Endothelial cell of umbilical vein (primary cell): ENCODE data around the gene MVB12B. TPM values are rescaled to one million over a fixed set of nuclear protein-coding genes. Genes with fewer than 3 reads are reported as not detected.

Experiments
- BruUV-seq: library from RNA; stranded (reverse); fragments of 400-500 nt; replicated peaks from 2 replicates; lab custom pipeline; 2021; lab: Mats Ljungman, UMichigan
- CTCF ChIA-PET: fragments of 300-600, 350-600 bp; sonication (Branson Sonifier 250); formaldehyde crosslinking; loops from one replicate; lab custom pipeline; 2021; ENCODE audit warnings: antibody characterized with exemption, inconsistent platforms; lab: Charles Lee
- POLR2A ChIA-PET: fragments of 300-600, 350-600 bp; sonication (Branson Sonifier 250); formaldehyde crosslinking; loops from one replicate; lab custom pipeline; 2021; ENCODE audit warnings: antibody characterized with exemption, inconsistent platforms; lab: Charles Lee
- DNase-seq: peaks from one replicate; pipeline ENCODE4 v3.0.0-alpha.2; 2011; ENCODE audit warnings: low read depth, low spot score
- FAIRE-seq: peaks from 2 replicates; lab custom pipeline; 2011; peaks lifted over from hg19 to GRCh38; lab: Jason Lieb, UNC
- H2AFZ ChIP-seq: 2 replicates; pipeline ENCODE4 v1.6.0; 2012; ENCODE audit warnings: low read depth, low read length, control low read depth, inconsistent platforms
- H3K27ac ChIP-seq: 2 replicates; pipeline ENCODE4 v1.5.1; 2011; ENCODE audit warnings: low read depth, mild to moderate bottlenecking, control low read depth, low read length, moderate library complexity; ENCODE audit not compliant: insufficient read depth
- H3K27me3 ChIP-seq, 2 experiments: 2 replicates each; pipeline versions ENCODE4 v1.6.0 to v1.6.1; 2011; ENCODE audit warnings: low read length in 2 of 2, mixed read lengths in 1 of 2; ENCODE audit not compliant: control insufficient read depth in 2 of 2, insufficient read depth in 2 of 2
- H3K36me3 ChIP-seq, 2 experiments: 2 replicates in 1 of 2; 3 replicates in 1 of 2; pipeline ENCODE4 v1.5.1; 2011; ENCODE audit warnings: low read length in 2 of 2, mild to moderate bottlenecking in 1 of 2, moderate library complexity in 1 of 2; ENCODE audit not compliant: control insufficient read depth in 2 of 2, insufficient read depth in 2 of 2; ENCODE audit errors: extremely low read depth in 1 of 2
- H3K4me1 ChIP-seq: 3 replicates; pipeline ENCODE4 v1.5.1; 2011; ENCODE audit warnings: mild to moderate bottlenecking, low read length; ENCODE audit not compliant: control insufficient read depth, insufficient read depth; ENCODE audit errors: extremely low read depth
- H3K4me2 ChIP-seq: 2 replicates; pipeline ENCODE4 v1.6.1; 2011; ENCODE audit warnings: low read length, control low read depth, mixed read lengths; ENCODE audit not compliant: insufficient read depth
- H3K4me3 ChIP-seq, 3 experiments: fragments of 200-600 bp in 1 of 3; sonication (generic), shearing (Covaris generic) in 1 of 3; replicated peaks in 1 of 3; 2 replicates each; pipeline ENCODE4 v1.5.1; 2011 to 2016; ENCODE audit warnings: control low read depth in 3 of 3, low read length in 3 of 3, mild to moderate bottlenecking in 2 of 3, inconsistent platforms in 1 of 3, low read depth in 1 of 3, moderate library complexity in 1 of 3; ENCODE audit not compliant: insufficient read depth in 1 of 3
- H3K79me2 ChIP-seq: 2 replicates; pipeline ENCODE4 v1.6.0; 2012; ENCODE audit warnings: low read length, inconsistent platforms; ENCODE audit not compliant: control insufficient read depth, insufficient read depth
- H3K9ac ChIP-seq: replicated peaks from 2 replicates; pipeline ENCODE3; 2011; ENCODE audit warnings: low read length, control low read depth; ENCODE audit not compliant: insufficient read depth; ENCODE audit errors: extremely low read depth
- H3K9me1 ChIP-seq: replicated peaks from 3 replicates; pipeline ENCODE4 v1.6.0; 2011; ENCODE audit warnings: mild to moderate bottlenecking, low read length; ENCODE audit not compliant: control insufficient read depth, insufficient read depth; ENCODE audit errors: extremely low read depth
- H3K9me3 ChIP-seq: replicated peaks from 2 replicates; pipeline ENCODE4 v1.5.1; 2012; ENCODE audit warnings: low read length, inconsistent platforms; ENCODE audit not compliant: control insufficient read depth, insufficient read depth
- H4K20me1 ChIP-seq: replicated peaks from 2 replicates; pipeline ENCODE3; 2011; ENCODE audit warnings: mild to moderate bottlenecking, low read length; ENCODE audit not compliant: control insufficient read depth, insufficient read depth; ENCODE audit errors: extremely low read depth
- EZH2 ChIP-seq: IDR thresholded peaks from 2 replicates; pipeline ENCODE4 v1.6.1; 2012; ENCODE audit warnings: borderline replicate concordance, low read depth, mild to moderate bottlenecking, moderate library complexity, low read length, inconsistent platforms; ENCODE audit not compliant: severe bottlenecking
- FOS ChIP-seq: IDR thresholded peaks from 2 replicates; pipeline ENCODE4 v1.6.1; 2011; ENCODE audit warnings: mild to moderate bottlenecking, low read length, moderate library complexity, borderline replicate concordance; ENCODE audit not compliant: insufficient read depth
- GATA2 ChIP-seq: IDR thresholded peaks from 2 replicates; pipeline ENCODE4 v1.7.0; 2011; ENCODE audit warnings: low read depth, mild to moderate bottlenecking, moderate library complexity, mixed read lengths, low read length; ENCODE audit not compliant: insufficient read length, insufficient read depth
- JUN ChIP-seq: IDR thresholded peaks from 2 replicates; pipeline ENCODE4 v1.6.1; 2011; ENCODE audit warnings: borderline replicate concordance, low read depth; ENCODE audit not compliant: insufficient read length, insufficient read depth
- MYC ChIP-seq: IDR thresholded peaks from one replicate; pipeline ENCODE4 v1.6.1; 2011; ENCODE audit warnings: mild to moderate bottlenecking, low read depth, low read length
- POLR2A ChIP-seq: IDR thresholded peaks from 2 replicates; pipeline ENCODE4 v1.6.1; 2012; ENCODE audit warnings: low read depth, mild to moderate bottlenecking, control low read depth, low read length
- POLR2AphosphoS5 ChIP-seq: IDR thresholded peaks from 2 replicates; pipeline ENCODE4 v1.6.1; 2012; ENCODE audit warnings: low read depth, mild to moderate bottlenecking, control low read depth, low read length, moderate library complexity; ENCODE audit not compliant: insufficient read depth
- dilution Hi-C: fragments of 300-500 bp; cut with MboI; formaldehyde crosslinking; loops from one replicate; pipeline ENCODE4 v1.15.0; 2019; ENCODE audit warnings: low sequenced_read_pairs; ENCODE audit not compliant: extremely low pct_ligation_motif_present
- intact Hi-C: fragments of 100-400 bp; cut with micrococcal nuclease; formaldehyde crosslinking; loops from one replicate; pipeline ENCODE4 v1.10.0; 2022
- polyA plus RNA-seq, 4 experiments: library from polyadenylated mRNA; depleted of rRNA in 3 of 4; stranded (reverse) in 3 of 4; unstranded in 1 of 4; fragments of >200 nt; gene quantifications; 2 replicates each; pipeline versions ENCODE4 v1.2.1 to v1.2.3, GENCODE V29; 2011 to 2012; ENCODE audit warnings: missing spikeins in 1 of 4
- total RNA-seq: library from RNA; stranded (reverse); gene quantifications from 2 replicates; pipeline ENCODE4 v1.2.3, GENCODE V29; 2021
- TF ChIP-seq, protein P1 (sequence below), 2 donors: IDR thresholded peaks; 1 replicate in 1 of 2; 2 replicates in 1 of 2; pipeline ENCODE4 v1.5.1; 2011; ENCODE audit warnings: low read length in 2 of 2, mild to moderate bottlenecking in 2 of 2, moderate library complexity in 2 of 2, control low read depth in 1 of 2, inconsistent platforms in 1 of 2, low read depth in 1 of 2; ENCODE audit not compliant: insufficient read depth in 1 of 2; ENCODE audit errors: extremely low read depth in 1 of 2
- TF ChIP-seq, protein P2 (sequence below): IDR thresholded peaks from 2 replicates; pipeline ENCODE4 v1.6.1; 2011; ENCODE audit not compliant: insufficient read depth, insufficient read length

Gene MVB12B
- total and polyA plus RNA-seq, 2 donors (not counting 3 experiments of a cell fraction or from before 2014, with no cell fraction given): 6.6 to 17.3 TPM

DNA sequence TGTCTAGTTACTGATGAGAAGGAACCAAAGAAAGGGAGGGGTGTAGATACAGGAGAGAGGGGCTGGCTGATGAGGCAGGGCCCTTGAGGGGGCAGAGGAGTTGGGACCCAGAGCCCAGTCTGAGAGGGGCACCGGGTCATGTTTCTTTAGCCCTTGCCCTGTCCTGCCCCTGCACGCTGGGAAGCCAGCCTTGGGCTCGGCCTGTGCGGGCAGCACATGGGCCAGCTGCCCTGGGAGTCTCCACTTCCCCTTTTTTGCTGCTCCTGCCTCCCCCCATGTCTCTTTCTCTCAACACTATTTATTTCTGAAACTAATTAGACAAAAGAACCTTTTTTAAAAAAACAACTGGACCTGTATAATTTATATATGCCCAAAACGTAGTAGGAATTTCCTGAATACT is 20.5 kb downstream of the MVB12B start:
- ChIA-PET POLR2A (no interaction called here), CTCF (interaction anchor here (2.1 kb wide), 1 partner anchor 51 kb away, joined by 10 read pairs; no protein-coding TSS in a partner anchor)
- dilution Hi-C loops (no loop called here), intact Hi-C loops (no loop called here)
- Histone ChIP-seq H3K9me3 (no peaks in the 10 kb centered on the region), H3K36me3 (peaks cover 0 to 5% of the 10 kb centered on the region in 2 experiments), H3K4me3 (no peak overlapping the region), H3K9me1 (no peaks in the 10 kb centered on the region), H3K27me3 (no peaks in the 10 kb centered on the region), H4K20me1 (no peaks in the 10 kb centered on the region), H3K79me2 (no peaks in the 10 kb centered on the region), H3K4me1 (no peaks in the 10 kb centered on the region), H3K9ac (no peak overlapping the region), H2AFZ (no peak overlapping the region), H3K4me2 (no peak overlapping the region), H3K27ac (no peak overlapping the region)
- BruUV-seq: no TSS peak
- FAIRE-seq (no peak), DNase-seq (no peak)
- no peak for TF ChIP-seq JUN
- no peak for TF ChIP-seq GATA2
- TF ChIP-seq, protein P1, sequence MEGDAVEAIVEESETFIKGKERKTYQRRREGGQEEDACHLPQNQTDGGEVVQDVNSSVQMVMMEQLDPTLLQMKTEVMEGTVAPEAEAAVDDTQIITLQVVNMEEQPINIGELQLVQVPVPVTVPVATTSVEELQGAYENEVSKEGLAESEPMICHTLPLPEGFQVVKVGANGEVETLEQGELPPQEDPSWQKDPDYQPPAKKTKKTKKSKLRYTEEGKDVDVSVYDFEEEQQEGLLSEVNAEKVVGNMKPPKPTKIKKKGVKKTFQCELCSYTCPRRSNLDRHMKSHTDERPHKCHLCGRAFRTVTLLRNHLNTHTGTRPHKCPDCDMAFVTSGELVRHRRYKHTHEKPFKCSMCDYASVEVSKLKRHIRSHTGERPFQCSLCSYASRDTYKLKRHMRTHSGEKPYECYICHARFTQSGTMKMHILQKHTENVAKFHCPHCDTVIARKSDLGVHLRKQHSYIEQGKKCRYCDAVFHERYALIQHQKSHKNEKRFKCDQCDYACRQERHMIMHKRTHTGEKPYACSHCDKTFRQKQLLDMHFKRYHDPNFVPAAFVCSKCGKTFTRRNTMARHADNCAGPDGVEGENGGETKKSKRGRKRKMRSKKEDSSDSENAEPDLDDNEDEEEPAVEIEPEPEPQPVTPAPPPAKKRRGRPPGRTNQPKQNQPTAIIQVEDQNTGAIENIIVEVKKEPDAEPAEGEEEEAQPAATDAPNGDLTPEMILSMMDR (IDR thresholded peaks at IDR 0.05; ENCODE audit: extremely low read depth in 1 of 2, insufficient read depth in 1 of 2, low read depth in 1 of 2, low read length in 2 of 2): no peak
- TF ChIP-seq EZH2: no peak
- TF ChIP-seq POLR2AphosphoS5: no peak
- TF ChIP-seq POLR2A: no peak
- TF ChIP-seq, protein P2, sequence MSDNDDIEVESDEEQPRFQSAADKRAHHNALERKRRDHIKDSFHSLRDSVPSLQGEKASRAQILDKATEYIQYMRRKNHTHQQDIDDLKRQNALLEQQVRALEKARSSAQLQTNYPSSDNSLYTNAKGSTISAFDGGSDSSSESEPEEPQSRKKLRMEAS: no peak
- no peak for TF ChIP-seq FOS
- no peak for TF ChIP-seq MYC
